Measurements from ENCODE around the gene PRR14. TPM values are rescaled to one million over a fixed set of nuclear protein-coding genes. Genes with fewer than 3 reads are reported as not detected.
A peak's percentile ranks its signal among the peaks of the same experiment; 100 is the strongest.

The PRR14 gene
- total RNA-seq, 1 donor = 8.0 TPM

- Histone ChIP-seq H3K27me3 (ENCODE audit: insufficient read depth, low read length) (no peaks in the 10 kb centered on the region), H3K9me3 (ENCODE audit: low read depth, low read length) (no peaks in the 10 kb centered on the region), H3K79me2 (ENCODE audit: insufficient read depth, low read length) (peaks cover 28% of the 10 kb centered on the region), H4K20me1 (ENCODE audit: insufficient read depth, low read length) (peaks cover 7% of the 10 kb centered on the region), H3K36me3 (ENCODE audit: insufficient read depth, low read length) (peaks cover 34% of the 10 kb centered on the region), H3K4me1 (ENCODE audit: insufficient read depth, low read length) (peaks cover 26% of the 10 kb centered on the region), H3K4me3 (ENCODE audit: insufficient read depth, low read length) (no peak overlapping the region), H3K27ac (ENCODE audit: low read depth, low read length) (no peak overlapping the region), H3K4me2 (ENCODE audit: insufficient read depth, low read length) (no peak overlapping the region), H2AFZ (ENCODE audit: low read length) (no peak overlapping the region)
- DNase-seq (ENCODE audit: insufficient read length, low spot score, missing footprints) = no peak
- TF ChIP-seq CTCF (IDR thresholded peaks at IDR 0.05; ENCODE audit: extremely low read depth, low read depth, low read length) = no peak
These were observed 5.1 kb downstream of the PRR14 start for GRCh38 chr16:30655815-30656347.

- H4K20me1 ChIP-seq (ENCODE audit: insufficient read depth, low read length) = peaks cover 12% of the 10 kb centered on the region
- H3K79me2 ChIP-seq (ENCODE audit: insufficient read depth, low read length) = peaks cover 33% of the 10 kb centered on the region
- H3K27ac ChIP-seq (ENCODE audit: low read depth, low read length) = no peak overlapping the region
- no peaks in the 10 kb centered on the region for H3K27me3 ChIP-seq (ENCODE audit: insufficient read depth, low read length)
- H3K4me3 ChIP-seq (ENCODE audit: insufficient read depth, low read length) = no peak overlapping the region
- peaks cover 31% of the 10 kb centered on the region for H3K4me1 ChIP-seq (ENCODE audit: insufficient read depth, low read length)
- no peak for TF ChIP-seq CTCF (IDR thresholded peaks at IDR 0.05; ENCODE audit: extremely low read depth, low read depth, low read length)
- no peaks in the 10 kb centered on the region for H3K9me3 ChIP-seq (ENCODE audit: low read depth, low read length)
- H2AFZ ChIP-seq (ENCODE audit: low read length) = no peak overlapping the region
- H3K36me3 ChIP-seq (ENCODE audit: insufficient read depth, low read length) = peaks cover 39% of the 10 kb centered on the region
- no peak overlapping the region for H3K4me2 ChIP-seq (ENCODE audit: insufficient read depth, low read length)
- DNase-seq (ENCODE audit: insufficient read length, low spot score, missing footprints) = no peak
These were observed 5.6 kb downstream of the PRR14 start for GRCh38 chr16:30656388-30656787.

GRCh38 chr16:30656974-30657865 is 6.5 kb downstream of the PRR14 start:
- Histone ChIP-seq H3K79me2 (ENCODE audit: insufficient read depth, low read length) (peaks cover 34% of the 10 kb centered on the region), H3K4me2 (ENCODE audit: insufficient read depth, low read length) (peak overlapping the region; percentile 97), H3K4me1 (ENCODE audit: insufficient read depth, low read length) (peaks cover 27% of the 10 kb centered on the region), H3K4me3 (ENCODE audit: insufficient read depth, low read length) (peak overlapping the region; percentile 74), H3K36me3 (ENCODE audit: insufficient read depth, low read length) (peaks cover 47% of the 10 kb centered on the region), H3K27me3 (ENCODE audit: insufficient read depth, low read length) (no peaks in the 10 kb centered on the region), H3K27ac (ENCODE audit: low read depth, low read length) (peak overlapping the region; percentile 91), H4K20me1 (ENCODE audit: insufficient read depth, low read length) (peaks cover 20% of the 10 kb centered on the region), H2AFZ (ENCODE audit: low read length) (peak overlapping the region; percentile 86), H3K9me3 (ENCODE audit: low read depth, low read length) (no peaks in the 10 kb centered on the region)
- DNase-seq (ENCODE audit: insufficient read length, low spot score, missing footprints) = peak; percentile 95
- TF ChIP-seq CTCF (IDR thresholded peaks at IDR 0.05; ENCODE audit: extremely low read depth, low read depth, low read length) = no peak
